AG04450 (cell line): Measurements from ENCODE around the gene CCBE1. TPM values are rescaled to one million over a fixed set of nuclear protein-coding genes. Genes with fewer than 3 reads are reported as not detected.

Experiments used
- CTCF ChIA-PET: fragments of 300-600, 350-600 bp; formaldehyde crosslinking; extraction: SDS; loops from one replicate; lab custom pipeline; 2022; ENCODE audit warnings: antibody characterized with exemption, inconsistent platforms; lab: Charles Lee
- POLR2A ChIA-PET: fragments of 350-600 bp; formaldehyde crosslinking; extraction: SDS; loops from one replicate; lab custom pipeline; 2021; ENCODE audit warnings: antibody characterized with exemption, inconsistent platforms; lab: Yijun Ruan, JAX
- DNase-seq: peaks from one replicate; pipeline ENCODE4 v3.0.0-alpha.2; 2011; ENCODE audit warnings: low read depth, low spot score
- H3K27ac ChIP-seq: one replicate; pipeline ENCODE4 v1.5.1; 2012; ENCODE audit warnings: low read depth, low read length, control low read depth
- H3K27me3 ChIP-seq: one replicate; pipeline ENCODE4 v1.6.0; 2012; ENCODE audit warnings: low read length; ENCODE audit not compliant: control insufficient read depth, insufficient read depth
- H3K4me3 ChIP-seq: 2 replicates; pipeline ENCODE4 v1.5.1; 2011; ENCODE audit warnings: mild to moderate bottlenecking, low read depth, low read length, control low read depth
- H3K9me3 ChIP-seq: 2 replicates; pipeline ENCODE4 v1.5.1; 2012; ENCODE audit warnings: low read length; ENCODE audit not compliant: control insufficient read depth, insufficient read depth
- CTCF ChIP-seq: IDR thresholded peaks from 2 replicates; pipeline ENCODE4 v1.5.1; 2011; ENCODE audit warnings: low read depth, low read length, control low read depth, inconsistent platforms
- polyA plus RNA-seq: library from polyadenylated mRNA; depleted of rRNA; stranded (reverse); fragments of >200 nt; gene quantifications from 2 replicates; pipeline ENCODE4 v1.2.3, GENCODE V29; 2011

CCBE1 gene
- polyA plus RNA-seq, 1 experiment, result 40.4 TPM

GRCh38 chr18:59593291-59593717, 103.9 kb downstream of the CCBE1 start:
- H3K27ac ChIP-seq, result no peak overlapping the region

GRCh38 chr18:59592624-59593023, 104.6 kb downstream of the CCBE1 start:
- no peak for TF ChIP-seq CTCF
- no peak overlapping the region for H3K27ac ChIP-seq
- CTCF ChIA-PET, result interaction anchor here (1.4 to 1.8 kb wide), 4 partner anchors 12 to 231 kb away, joined by 3 to 10 read pairs (median 6); partner anchors contain the start of gene CCBE1
- H3K9me3 ChIP-seq, result no peaks in the 10 kb centered on the region
- POLR2A ChIA-PET, result no interaction called here
- H3K4me3 ChIP-seq, result no peak overlapping the region
- no peak for DNase-seq
- H3K27me3 ChIP-seq, result no peaks in the 10 kb centered on the region

More at GRCh38 chr18:59593291-59593717, 103.9 kb downstream of the CCBE1 start:
- TF ChIP-seq CTCF, result no peak
- ChIA-PET POLR2A (interaction anchor here (1.0 kb wide), 1 partner anchor 52 kb away, joined by 3 read pairs; no protein-coding TSS in a partner anchor), CTCF (interaction anchor here (0.6 to 2.4 kb wide), 7 partner anchors 11 to 258 kb away, joined by 3 to 10 read pairs (median 6); partner anchors contain the start of gene CCBE1)
- DNase-seq, result peak; percentile 7
- Histone ChIP-seq H3K27me3 (no peaks in the 10 kb centered on the region), H3K4me3 (no peak overlapping the region), H3K9me3 (no peaks in the 10 kb centered on the region)

GRCh38 chr18:59582395-59582794, 114.8 kb downstream of the CCBE1 start:
- Histone ChIP-seq H3K9me3 (no peaks in the 10 kb centered on the region), H3K4me3 (no peak overlapping the region), H3K27me3 (no peaks in the 10 kb centered on the region), H3K27ac (no peak overlapping the region)
- POLR2A ChIA-PET, result no interaction called here
- no peak for TF ChIP-seq CTCF
- no peak for DNase-seq
- CTCF ChIA-PET, result interaction anchor here (0.7 to 1.4 kb wide), 2 partner anchors 123 to 241 kb away, joined by 3 read pairs; no protein-coding TSS in a partner anchor

- TF ChIP-seq CTCF, result no peak
- H3K4me3 ChIP-seq, result no peak overlapping the region
- ChIA-PET CTCF (no interaction called here), POLR2A (no interaction called here)
- H3K27me3 ChIP-seq, result no peaks in the 10 kb centered on the region
- DNase-seq, result no peak
- no peaks in the 10 kb centered on the region for H3K9me3 ChIP-seq
- H3K27ac ChIP-seq, result no peak overlapping the region
These were observed 117.7 kb downstream of the CCBE1 start for GRCh38 chr18:59579509-59579908.

- H3K9me3 ChIP-seq, result no peaks in the 10 kb centered on the region
- no peak overlapping the region for H3K27ac ChIP-seq
- no peak overlapping the region for H3K4me3 ChIP-seq
- no peak for DNase-seq
- H3K27me3 ChIP-seq, result no peaks in the 10 kb centered on the region
- ChIA-PET POLR2A (no interaction called here), CTCF (no interaction called here)
- TF ChIP-seq CTCF, result no peak
These were observed 119.9 kb downstream of the CCBE1 start for GRCh38 chr18:59577386-59577655.
